Measurements from ENCODE around the gene TRAF2.
A peak's percentile ranks its signal among the peaks of the same experiment; 100 is the strongest.

DNA sequence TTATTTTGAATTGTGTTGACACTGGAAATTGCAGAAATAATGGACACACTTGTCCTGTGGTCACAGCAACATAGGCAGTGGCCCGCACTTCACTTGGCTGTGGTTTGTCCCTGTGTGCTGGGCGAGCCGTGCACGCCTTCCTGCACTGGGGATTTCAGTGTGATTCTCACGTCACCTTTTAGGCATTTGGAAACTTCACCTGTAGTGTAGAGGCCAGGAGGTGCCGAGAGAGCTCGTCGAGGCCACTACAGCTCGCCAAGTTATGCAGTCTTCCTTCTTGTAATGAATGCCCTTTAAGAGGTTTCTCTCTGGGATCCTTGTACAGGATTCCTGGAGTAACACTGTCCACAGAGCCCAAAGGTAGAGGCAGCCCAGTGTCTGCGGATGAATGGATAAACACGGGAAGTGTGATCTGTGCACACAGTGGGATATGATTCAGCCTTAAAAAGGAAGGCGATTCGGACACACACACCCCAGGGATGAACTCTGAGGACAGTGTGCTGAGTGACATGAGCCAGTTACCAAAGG is 14.7 kb downstream of the TRAF2 start:
- TF ChIP-seq CTCF (IDR thresholded peaks at IDR 0.05) (no peak), POLR2A (IDR thresholded peaks at IDR 0.05) (peak in 1 of 2 donors; percentile 45)
